Fibroblast of gingiva (primary cell): ENCODE measurements around the gene LRP6.
A peak's percentile ranks its signal among the peaks of the same experiment; 100 is the strongest.
"Not testable (repeated sequence)": the region's sequence is repeated elsewhere in the genome, so short reads cannot be mapped to it uniquely, and the experiment has no call there.

ENCODE experiments used
- DNase-seq: peaks from one replicate; pipeline ENCODE4 v3.0.0-alpha.2; 2011; ENCODE audit warnings: low read depth

The LRP6 gene

GRCh38 chr12:12180575-12180974 is 86.3 kb downstream of the LRP6 start:
- peak; percentile 10 for DNase-seq

- DNase-seq: no peak
Observed at GRCh38 chr12:12180136-12180535, 86.7 kb downstream of the LRP6 start.

DNA sequence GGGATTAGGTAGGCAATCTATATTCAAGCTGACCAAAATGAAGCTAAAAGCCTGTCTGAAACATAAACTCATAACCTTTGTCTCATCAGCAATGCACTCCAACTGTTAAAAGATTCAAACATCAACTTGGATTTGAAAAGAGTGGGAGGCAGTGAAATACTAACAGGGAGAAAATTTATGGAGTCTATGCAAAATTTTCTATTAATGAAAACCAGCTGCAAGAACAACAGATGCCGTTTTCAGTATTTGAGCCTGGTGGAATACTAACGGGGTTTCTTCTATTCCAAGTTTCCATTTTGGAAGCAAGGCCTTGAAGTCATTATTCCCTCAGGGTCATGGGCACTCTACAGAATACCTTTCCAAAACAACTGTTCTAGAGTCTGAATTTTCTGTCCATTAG is 88.3 kb downstream of the LRP6 start:
- no peak for DNase-seq

DNA sequence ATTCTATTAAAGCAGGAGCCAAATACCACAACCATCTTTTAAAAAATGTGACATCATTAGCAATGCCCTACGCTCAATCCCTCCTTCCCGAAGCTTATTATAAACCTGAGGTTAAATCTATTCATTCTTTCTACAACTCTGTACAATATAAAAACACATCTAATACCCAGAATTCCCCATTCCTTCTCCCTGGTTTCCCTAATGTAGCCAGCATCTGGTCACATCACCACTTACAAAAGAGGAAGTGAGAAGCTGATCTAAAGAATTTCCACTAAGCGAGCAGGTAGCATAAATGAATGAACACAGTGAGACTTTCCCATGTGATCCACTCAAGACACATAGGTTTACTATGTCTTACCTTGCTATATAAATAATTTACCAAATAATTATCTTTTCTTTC is 90.4 kb downstream of the LRP6 start:
- DNase-seq: no peak

DNA sequence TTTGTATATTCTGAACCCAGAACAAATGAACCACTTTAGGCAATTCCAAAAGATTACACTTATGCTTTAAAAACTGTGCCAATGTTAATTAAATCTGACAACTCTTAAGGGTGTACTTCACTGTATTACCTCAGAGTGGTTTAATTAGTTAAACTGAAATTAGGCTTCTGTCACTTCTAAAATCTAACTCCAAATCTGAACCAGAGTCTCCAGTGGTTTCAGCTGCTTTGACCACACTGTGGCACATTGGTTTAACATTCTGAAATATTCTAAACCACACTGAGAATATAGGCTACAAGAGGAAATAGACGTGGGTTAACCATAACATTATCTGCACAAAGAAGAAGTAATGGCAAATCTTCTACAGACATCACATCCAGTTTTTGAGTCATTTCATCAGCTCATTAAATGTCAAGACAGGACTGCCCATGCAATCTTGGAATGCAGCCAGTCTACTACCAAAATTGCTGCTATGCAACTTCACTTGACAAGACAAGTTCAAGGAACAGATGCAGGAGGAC is 94.8 kb downstream of the LRP6 start:
- peak; percentile 40 for DNase-seq

- DNase-seq: no peak
Observed at GRCh38 chr12:12167847-12168246, 99.0 kb downstream of the LRP6 start.

DNA sequence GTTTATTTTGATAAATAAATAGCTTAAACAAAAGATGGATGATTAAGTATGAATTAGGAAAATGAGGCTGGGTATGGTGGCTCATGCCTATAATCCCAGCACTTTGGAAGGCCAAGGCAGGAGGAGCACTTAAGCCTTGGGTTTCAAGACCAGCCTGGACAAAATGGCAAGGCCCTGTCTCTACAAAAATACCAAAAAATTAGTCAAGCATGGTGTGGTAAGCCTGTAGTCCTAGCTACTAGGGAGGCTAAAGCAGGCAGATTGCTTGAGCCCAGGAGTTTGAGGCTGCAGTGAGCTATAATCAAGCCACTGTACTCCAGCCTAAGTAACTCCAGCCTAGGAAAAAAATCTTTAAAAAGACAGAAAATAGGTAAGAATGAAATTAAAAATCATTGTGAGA is 100.1 kb downstream of the LRP6 start:
- DNase-seq: no peak

DNA sequence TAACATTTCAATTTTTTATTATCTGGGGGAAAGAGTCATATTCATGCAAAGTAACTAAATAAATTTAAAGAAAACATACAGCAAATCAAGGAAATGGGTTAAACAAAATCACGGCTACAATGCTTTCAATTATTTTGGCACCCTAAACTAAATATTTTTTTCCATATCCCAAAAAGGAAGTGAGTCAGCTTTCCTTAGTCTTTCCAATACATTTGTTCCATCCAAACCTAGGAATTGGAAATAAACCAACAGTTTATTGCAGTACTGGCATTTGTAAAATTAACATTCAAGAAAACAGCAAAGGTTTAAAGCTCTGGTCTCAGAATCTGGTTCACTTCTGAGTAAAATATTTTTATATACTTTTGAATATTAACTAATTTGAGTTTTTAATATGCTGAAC is 106.9 kb downstream of the LRP6 start:
- DNase-seq: peak; percentile 33

DNA sequence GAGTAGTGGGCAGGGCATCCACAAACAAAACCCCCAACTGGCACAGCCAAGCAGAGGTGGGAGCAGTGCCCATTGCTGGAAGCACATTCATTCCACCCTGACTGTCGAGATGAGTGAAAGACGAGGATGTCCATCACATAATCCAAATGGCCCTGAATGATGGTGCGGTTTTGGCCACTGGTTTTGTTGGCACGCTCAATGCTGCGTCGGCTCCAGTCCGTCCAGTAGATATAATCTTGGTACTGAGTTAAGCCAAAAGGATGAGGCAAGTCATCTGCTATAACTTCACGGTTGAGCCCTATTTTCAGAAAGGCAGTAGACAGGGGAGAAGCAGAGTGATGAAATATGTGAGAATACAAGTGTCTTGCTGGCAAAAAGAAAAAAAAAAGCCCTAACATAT is 108.0 kb downstream of the LRP6 start:
- no peak for DNase-seq

DNA sequence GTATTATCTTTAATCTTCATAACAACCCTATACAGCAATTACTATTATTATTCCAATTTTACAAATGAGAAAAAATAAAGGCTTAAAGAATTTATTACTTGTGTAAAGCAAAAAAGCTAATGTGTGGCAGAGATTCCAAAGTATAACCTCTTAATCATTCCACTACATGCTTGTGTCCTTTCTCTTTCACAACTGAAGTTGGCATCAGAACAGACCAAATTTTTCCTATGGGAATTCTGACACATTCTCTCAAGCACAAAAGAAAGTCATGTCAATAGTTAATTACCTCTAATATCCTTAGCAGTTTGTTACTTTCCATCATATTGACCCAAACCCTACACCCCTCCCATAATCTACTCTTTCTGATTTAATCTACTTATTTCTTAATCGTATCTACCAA is 109.4 kb downstream of the LRP6 start:
- DNase-seq: no peak

- no peak for DNase-seq
Observed at GRCh38 chr12:12156828-12157227, 110.0 kb downstream of the LRP6 start.

- no peak for DNase-seq
Observed at GRCh38 chr12:12156116-12156515, 110.7 kb downstream of the LRP6 start.

GRCh38 chr12:12153596-12153995 is 113.2 kb downstream of the LRP6 start:
- no peak for DNase-seq

DNA sequence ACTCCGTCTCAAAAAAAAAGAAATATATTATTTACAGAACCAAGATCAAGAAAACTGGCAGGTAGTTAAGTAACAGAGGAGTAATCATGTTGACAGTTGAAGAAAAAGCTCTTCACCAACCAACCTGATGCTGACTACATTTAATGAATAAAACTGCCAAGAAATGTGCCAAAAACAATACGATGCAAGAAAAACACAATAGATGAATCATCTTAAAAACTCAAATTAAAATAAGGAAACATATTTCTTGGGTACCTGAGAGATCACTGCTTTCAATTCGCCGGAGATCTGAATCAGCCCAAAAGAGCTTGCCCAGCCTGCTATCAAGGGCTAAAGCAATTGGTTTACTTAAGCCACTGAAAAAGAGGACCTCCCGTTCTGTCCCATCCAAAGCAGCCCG is 119.7 kb downstream of the LRP6 start:
- DNase-seq: no peak

GRCh38 chr12:12144531-12144930 is 122.3 kb downstream of the LRP6 start:
- not testable (repeated sequence) for DNase-seq

DNA sequence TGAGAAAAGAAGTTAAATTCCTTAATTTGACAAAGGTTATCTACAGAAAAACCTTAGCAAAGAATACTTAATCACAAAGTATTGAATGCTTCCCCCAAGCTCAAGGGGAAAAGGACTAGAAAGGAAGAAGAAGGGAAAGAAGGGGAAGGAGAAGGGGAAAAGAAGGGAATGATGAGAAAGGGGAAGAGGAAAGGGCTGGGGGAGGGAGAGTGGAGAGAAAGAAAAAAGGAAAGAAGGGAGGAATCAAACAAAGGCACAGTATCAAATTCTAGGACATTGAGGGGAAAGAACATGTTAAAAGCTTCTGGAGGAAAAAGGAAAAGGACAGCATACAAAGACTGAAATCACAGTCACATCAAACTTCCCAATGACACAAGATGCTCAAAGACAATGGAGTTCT is 125.8 kb downstream of the LRP6 start:
- no peak for DNase-seq

DNA sequence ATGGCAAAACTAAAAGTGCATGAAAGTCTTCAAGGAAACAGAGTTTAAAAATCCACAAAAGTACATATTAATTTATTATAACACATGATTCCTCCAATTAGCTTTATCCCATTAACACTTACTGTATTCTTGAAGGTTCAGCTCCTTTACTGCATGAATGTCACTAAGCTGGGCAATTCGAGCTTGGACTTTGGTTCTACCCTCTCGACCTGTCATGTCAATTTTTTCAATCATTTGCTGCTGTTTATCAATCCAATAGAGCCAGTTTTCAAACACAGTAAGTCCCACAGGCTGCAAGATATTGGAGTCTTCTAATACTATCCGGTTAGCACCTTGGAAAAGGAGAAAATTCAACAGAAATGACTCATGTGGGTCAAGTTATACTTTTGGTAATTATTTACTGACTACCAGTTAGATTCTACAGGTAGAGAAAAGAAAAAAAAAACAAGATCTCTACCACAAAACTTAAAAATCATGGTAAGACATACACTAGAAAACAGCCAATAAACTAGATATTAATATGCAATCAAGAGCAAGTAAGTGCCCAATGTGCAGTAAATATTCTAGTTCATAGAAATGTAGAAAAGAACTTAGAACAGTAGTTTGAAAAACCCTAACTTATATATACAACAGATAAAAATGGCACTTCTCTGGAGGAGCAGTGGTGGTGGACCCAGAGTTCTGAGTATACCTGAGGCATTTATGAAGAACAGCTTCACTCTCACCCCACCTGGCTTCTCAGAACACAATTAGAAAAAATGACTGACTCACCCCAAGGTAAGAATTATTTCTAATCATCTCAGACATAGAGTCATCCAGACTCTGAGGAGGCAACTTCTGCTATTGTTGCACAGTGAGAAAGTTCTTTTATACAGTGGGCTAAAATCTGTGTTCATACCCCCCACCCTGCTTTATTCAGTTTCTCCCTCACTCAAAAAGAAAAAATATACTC is 128.4 kb downstream of the LRP6 start:
- DNase-seq: no peak

- DNase-seq: no peak
Observed at GRCh38 chr12:12133785-12134184, 133.1 kb downstream of the LRP6 start.

- no peak for DNase-seq
Observed at GRCh38 chr12:12133259-12133658, 133.6 kb downstream of the LRP6 start.

DNA sequence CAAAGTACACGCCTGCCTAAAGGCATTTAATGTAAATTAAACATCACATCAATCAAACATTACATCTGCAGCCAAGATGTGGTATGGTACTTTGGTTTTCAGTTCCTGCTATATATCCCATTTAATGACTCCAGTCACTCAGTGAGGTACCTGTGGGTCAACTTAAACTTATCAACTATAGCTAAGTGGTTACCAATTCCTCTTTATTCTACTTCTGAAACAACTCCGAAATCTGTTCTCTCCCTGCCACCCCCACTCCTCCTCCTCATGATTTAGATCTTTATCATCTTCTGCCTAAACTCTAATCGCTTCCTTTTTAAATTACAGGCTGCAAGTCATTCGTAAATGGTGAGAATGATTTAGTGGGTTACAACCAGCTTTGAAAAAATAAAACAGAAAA is 138.2 kb downstream of the LRP6 start:
- DNase-seq: no peak

GRCh38 chr12:12127304-12127703 is 139.5 kb downstream of the LRP6 start:
- no peak for DNase-seq

GRCh38 chr12:12126551-12126950 is 140.3 kb downstream of the LRP6 start:
- DNase-seq: no peak

- DNase-seq: peak; percentile 19
Observed at GRCh38 chr12:12123036-12123604, 143.7 kb downstream of the LRP6 start.
